ENCODE data around the gene SMG1.

SMG1 gene

DNA sequence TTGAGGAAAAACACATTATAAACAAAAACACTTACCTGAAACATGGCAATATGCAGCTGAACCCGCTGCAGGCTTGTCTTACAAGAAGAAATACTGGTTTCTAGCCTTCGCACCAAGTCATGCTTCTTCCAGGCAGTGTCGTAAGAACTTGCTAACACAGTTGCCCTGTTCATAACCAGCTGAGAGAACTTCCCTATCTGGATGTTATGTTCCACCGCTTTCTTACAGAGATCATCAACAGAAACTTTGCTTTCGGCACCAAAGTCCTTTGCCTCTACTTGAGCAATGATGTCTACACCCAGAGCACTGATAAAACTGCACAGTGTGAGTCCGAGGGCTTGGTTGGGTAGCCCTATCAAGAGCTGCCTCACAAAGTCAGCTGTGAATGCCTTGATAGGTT lies 97.0 kb downstream of the SMG1 start:
- Histone ChIP-seq H3K27ac (ENCODE audit: low read depth, low read length, poor library complexity, severe bottlenecking) (no peak overlapping the region), H3K36me3 (ENCODE audit: insufficient read depth, low read length) (peaks cover 66% of the 10 kb centered on the region), H3K9me3 (ENCODE audit: low read length) (no peaks in the 10 kb centered on the region), H2AFZ (ENCODE audit: low read length) (no peak overlapping the region), H3K4me3 (ENCODE audit: low read depth, low read length, poor library complexity, severe bottlenecking) (no peak overlapping the region), H3K4me1 (ENCODE audit: insufficient read depth, low read length, severe bottlenecking) (no peaks in the 10 kb centered on the region), H3K9me2 (ENCODE audit: low read depth, low read length) (no peaks in the 10 kb centered on the region), H3K27me3 (ENCODE audit: insufficient read depth, low read length) (no peaks in the 10 kb centered on the region), H3K4me2 (ENCODE audit: low read length) (no peak overlapping the region), H3F3A (ENCODE audit: insufficient read depth, low read length) (no peaks in the 10 kb centered on the region), H3K79me2 (ENCODE audit: insufficient read depth, low read length) (no peaks in the 10 kb centered on the region), H4K20me1 (ENCODE audit: insufficient read depth, low read length) (no peaks in the 10 kb centered on the region), H3K9ac (ENCODE audit: low read length) (no peak overlapping the region)
- no peak for TF ChIP-seq CTCF (IDR thresholded peaks at IDR 0.05; ENCODE audit: low read length)
- TF ChIP-seq EZH2 (IDR thresholded peaks at IDR 0.05; ENCODE audit: borderline replicate concordance, low read length), result no peak

GRCh38 chr16:18827890-18828289 lies 98.3 kb downstream of the SMG1 start:
- Histone ChIP-seq H3K4me1 (ENCODE audit: insufficient read depth, low read length, severe bottlenecking) (no peaks in the 10 kb centered on the region), H3K27me3 (ENCODE audit: insufficient read depth, low read length) (no peaks in the 10 kb centered on the region), H3K79me2 (ENCODE audit: insufficient read depth, low read length) (no peaks in the 10 kb centered on the region), H3F3A (ENCODE audit: insufficient read depth, low read length) (no peaks in the 10 kb centered on the region), H3K4me2 (ENCODE audit: low read length) (no peak overlapping the region), H2AFZ (ENCODE audit: low read length) (no peak overlapping the region), H3K27ac (ENCODE audit: low read depth, low read length, poor library complexity, severe bottlenecking) (no peak overlapping the region), H3K36me3 (ENCODE audit: insufficient read depth, low read length) (peaks cover 53% of the 10 kb centered on the region), H3K9me2 (ENCODE audit: low read depth, low read length) (no peaks in the 10 kb centered on the region), H4K20me1 (ENCODE audit: insufficient read depth, low read length) (no peaks in the 10 kb centered on the region), H3K9ac (ENCODE audit: low read length) (no peak overlapping the region), H3K9me3 (ENCODE audit: low read length) (no peaks in the 10 kb centered on the region), H3K4me3 (ENCODE audit: low read depth, low read length, poor library complexity, severe bottlenecking) (no peak overlapping the region)
- no peak for TF ChIP-seq CTCF (IDR thresholded peaks at IDR 0.05; ENCODE audit: low read length)
- no peak for TF ChIP-seq EZH2 (IDR thresholded peaks at IDR 0.05; ENCODE audit: borderline replicate concordance, low read length)

DNA sequence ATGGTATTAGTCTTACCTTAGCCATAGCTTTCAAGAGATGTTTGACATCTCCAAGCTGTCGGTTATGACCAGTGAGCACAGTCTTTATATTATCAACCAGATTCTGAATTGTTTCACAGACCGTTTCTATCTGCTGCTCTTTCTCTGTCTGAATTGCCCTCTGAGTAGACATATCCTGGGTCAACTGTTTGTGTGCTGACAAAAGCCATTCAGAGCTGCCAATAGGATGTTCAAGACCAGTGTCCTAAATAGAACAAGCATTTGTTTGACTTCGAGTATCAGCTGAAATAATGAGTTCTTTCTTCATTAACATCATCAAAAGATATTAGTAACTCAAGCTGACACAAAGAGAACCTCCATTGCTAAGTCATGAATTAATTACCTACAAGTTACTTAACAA lies 109.9 kb downstream of the SMG1 start:
- H2AFZ ChIP-seq (ENCODE audit: low read length), result no peak overlapping the region
- peaks cover 83% of the 10 kb centered on the region for H3K36me3 ChIP-seq (ENCODE audit: insufficient read depth, low read length)
- H3K9me3 ChIP-seq (ENCODE audit: low read length), result no peaks in the 10 kb centered on the region
- H3K4me2 ChIP-seq (ENCODE audit: low read length), result no peak overlapping the region
- no peaks in the 10 kb centered on the region for H3K79me2 ChIP-seq (ENCODE audit: insufficient read depth, low read length)
- H3K9me2 ChIP-seq (ENCODE audit: low read depth, low read length), result no peaks in the 10 kb centered on the region
- H4K20me1 ChIP-seq (ENCODE audit: insufficient read depth, low read length), result no peaks in the 10 kb centered on the region
- H3K27ac ChIP-seq (ENCODE audit: low read depth, low read length, poor library complexity, severe bottlenecking), result no peak overlapping the region
- no peak overlapping the region for H3K4me3 ChIP-seq (ENCODE audit: low read depth, low read length, poor library complexity, severe bottlenecking)
- TF ChIP-seq CTCF (IDR thresholded peaks at IDR 0.05; ENCODE audit: low read length), result no peak
- no peak for TF ChIP-seq EZH2 (IDR thresholded peaks at IDR 0.05; ENCODE audit: borderline replicate concordance, low read length)
- no peak overlapping the region for H3K9ac ChIP-seq (ENCODE audit: low read length)
- H3K27me3 ChIP-seq (ENCODE audit: insufficient read depth, low read length), result no peaks in the 10 kb centered on the region
- H3K4me1 ChIP-seq (ENCODE audit: insufficient read depth, low read length, severe bottlenecking), result no peaks in the 10 kb centered on the region
- H3F3A ChIP-seq (ENCODE audit: insufficient read depth, low read length), result no peaks in the 10 kb centered on the region

All from OCI-LY1 (cell line).